ENCODE results near the gene PDE8B. TPM values are rescaled to one million over a fixed set of nuclear protein-coding genes. Genes with fewer than 3 reads are reported as not detected.

The PDE8B gene
- total and polyA plus RNA-seq, 7 donors, result 0.23 to 11.3 (median 2.9) TPM

- Histone ChIP-seq H3K4me3 (no peak overlapping the region), H3K27me3 (no peaks in the 10 kb centered on the region), H3K9me3 (no peaks in the 10 kb centered on the region), H3K36me3 (peaks cover 0 to 18% (median 2%) of the 10 kb centered on the region in 4 donors), H3K27ac (peak overlapping the region in 3 of 4 donors; percentile 39 to 67 (median 65)), H3K4me1 (peaks cover 0 to 60% (median 29%) of the 10 kb centered on the region in 4 donors)
- TF ChIP-seq CTCF (IDR thresholded peaks at IDR 0.05), result no peak
- no peak for TF ChIP-seq POLR2AphosphoS5 (IDR thresholded peaks at IDR 0.05)
- no peak for TF ChIP-seq EP300 (IDR thresholded peaks at IDR 0.05)
- no peak for TF ChIP-seq POLR2A (IDR thresholded peaks at IDR 0.05)
- intact Hi-C loops (cut with DNase I), result loop anchor here (10.0 kb wide), 1 partner anchor 123 kb away; no protein-coding TSS in a partner anchor
- DNase-seq, result no peak
Observed at GRCh38 chr5:77427998-77428397, 217.5 kb downstream of the PDE8B start.

GRCh38 chr5:77428526-77428925 is 218.0 kb downstream of the PDE8B start:
- 77 to 88% methylated on average over 5 of the region's 5 CpGs for WGBS, 2 donors
- intact Hi-C loops (cut with DNase I), result loop anchor here (10.0 kb wide), 1 partner anchor 124 kb away; no protein-coding TSS in a partner anchor
- peaks cover 0 to 60% (median 29%) of the 10 kb centered on the region in 4 donors for H3K4me1 ChIP-seq
- H3K27ac ChIP-seq, result peak overlapping the region; percentile 9 to 67 (median 52)
- DNase-seq, result no peak
- H3K27me3 ChIP-seq, result no peaks in the 10 kb centered on the region
- no peaks in the 10 kb centered on the region for H3K9me3 ChIP-seq
- H3K4me3 ChIP-seq, result peak overlapping the region in 1 of 4 donors; percentile 10
- peaks cover 0 to 21% (median 2%) of the 10 kb centered on the region in 4 donors for H3K36me3 ChIP-seq
- TF ChIP-seq POLR2A (IDR thresholded peaks at IDR 0.05) (no peak), CTCF (IDR thresholded peaks at IDR 0.05) (no peak), EP300 (IDR thresholded peaks at IDR 0.05) (no peak), POLR2AphosphoS5 (IDR thresholded peaks at IDR 0.05) (no peak)

GRCh38 chr5:77430726-77431125 is 220.2 kb downstream of the PDE8B start:
- Histone ChIP-seq H3K36me3 (peaks cover 0 to 40% (median 6%) of the 10 kb centered on the region in 4 donors), H3K9me3 (no peaks in the 10 kb centered on the region), H3K27me3 (no peaks in the 10 kb centered on the region), H3K4me1 (peaks cover 0 to 46% (median 24%) of the 10 kb centered on the region in 4 donors), H3K27ac (no peak overlapping the region), H3K4me3 (no peak overlapping the region)
- no peak for DNase-seq
- 98% methylated on average over 1 of the region's 1 CpG for WGBS, 2 donors
- TF ChIP-seq EP300 (IDR thresholded peaks at IDR 0.05) (no peak), POLR2A (IDR thresholded peaks at IDR 0.05) (no peak), CTCF (IDR thresholded peaks at IDR 0.05) (no peak), POLR2AphosphoS5 (IDR thresholded peaks at IDR 0.05) (no peak)
- intact Hi-C loops (cut with DNase I), result no loop called here

GRCh38 chr5:77431286-77431685 is 220.8 kb downstream of the PDE8B start:
- Histone ChIP-seq H3K9me3 (no peaks in the 10 kb centered on the region), H3K36me3 (peaks cover 0 to 45% (median 9%) of the 10 kb centered on the region in 4 donors), H3K27ac (no peak overlapping the region), H3K27me3 (no peaks in the 10 kb centered on the region), H3K4me3 (no peak overlapping the region), H3K4me1 (peaks cover 0 to 41% (median 20%) of the 10 kb centered on the region in 4 donors)
- intact Hi-C loops (cut with DNase I), result no loop called here
- no peak for TF ChIP-seq CTCF (IDR thresholded peaks at IDR 0.05)
- no peak for TF ChIP-seq EP300 (IDR thresholded peaks at IDR 0.05)
- TF ChIP-seq POLR2A (IDR thresholded peaks at IDR 0.05), result no peak
- TF ChIP-seq POLR2AphosphoS5 (IDR thresholded peaks at IDR 0.05), result no peak
- 93 to 94% methylated on average over 3 of the region's 3 CpGs for WGBS, 2 donors
- DNase-seq, result no peak

- 97% methylated on average over 1 of the region's 1 CpG for WGBS, 2 donors
- DNase-seq, result no peak
- H3K27me3 ChIP-seq, result no peaks in the 10 kb centered on the region
- no peak overlapping the region for H3K4me3 ChIP-seq
- H3K36me3 ChIP-seq, result peaks cover 0 to 49% (median 9%) of the 10 kb centered on the region in 4 donors
- no peak overlapping the region for H3K27ac ChIP-seq
- peaks cover 0 to 37% (median 18%) of the 10 kb centered on the region in 4 donors for H3K4me1 ChIP-seq
- no peak for TF ChIP-seq POLR2A (IDR thresholded peaks at IDR 0.05)
- no peak for TF ChIP-seq CTCF (IDR thresholded peaks at IDR 0.05)
- no peaks in the 10 kb centered on the region for H3K9me3 ChIP-seq
- intact Hi-C loops (cut with DNase I), result no loop called here
Observed at GRCh38 chr5:77431719-77432118, 221.2 kb downstream of the PDE8B start.

Data from sigmoid colon (tissue), 7 donors.